HCT116 (cell line): ENCODE data around the gene TSPAN14. TPM values are rescaled to one million over a fixed set of nuclear protein-coding genes. Genes with fewer than 3 reads are reported as not detected.

Source experiments
- ATAC-seq: fragments of 200-7000 bp; cut with Tn5 transposase; 2 replicates; pipeline ENCODE4 v1.9.1; 2020; ENCODE audit warnings: mild to moderate bottlenecking, moderate library complexity
- BruUV-seq: library from RNA; stranded (reverse); fragments of 400-500 nt; replicated peaks from 2 replicates; lab custom pipeline; 2021; lab: Mats Ljungman, UMichigan
- CTCF ChIA-PET: fragments of 300-600 bp; sonication (Branson Sonifier 250); formaldehyde crosslinking; loops from one replicate; lab custom pipeline; 2021; ENCODE audit warnings: antibody characterized with exemption; lab: Charles Lee
- POLR2A ChIA-PET: fragments of 300-600, 350-600 bp; sonication (Branson Sonifier 250); formaldehyde crosslinking; loops from one replicate; lab custom pipeline; 2021; ENCODE audit warnings: antibody characterized with exemption; lab: Charles Lee
- RAD21 ChIA-PET, 2 experiments: fragments of 300-600 bp; sonication (Branson Sonifier 250); formaldehyde crosslinking; loops; one replicate each; lab custom pipeline; 2023; ENCODE audit warnings: low total read pairs in 2 of 2; ENCODE audit not compliant: uncharacterized antibody in 2 of 2, unreplicated experiment in 2 of 2, low non-redundant PET in 1 of 2; lab: Charles Lee
- DNase-seq: peaks from one replicate; pipeline ENCODE4 v3.0.0-alpha.2; 2010; ENCODE audit warnings: low read depth, low spot score
- H2AFZ ChIP-seq: fragments of 200-600 bp; shearing (Covaris generic), sonication (generic); 2 replicates; pipeline ENCODE4 v1.6.1; 2017; ENCODE audit warnings: low read depth, mixed run types, mixed read lengths, antibody characterized with exemption, low read length; ENCODE audit not compliant: poor library complexity, severe bottlenecking
- H3K27ac ChIP-seq: 2 replicates; pipeline ENCODE4 v1.5.1; 2012; ENCODE audit warnings: low read depth, low read length
- H3K27me3 ChIP-seq: fragments of 200-600 bp; sonication (generic); 2 replicates; pipeline ENCODE4 v1.6.1; 2016; ENCODE audit warnings: mixed run types, low read length, mixed read lengths; ENCODE audit not compliant: insufficient read depth
- H3K36me3 ChIP-seq, 2 experiments: fragments of 200-500 bp in 1 of 2; fragments of 200-600 bp in 1 of 2; sonication (Bioruptor generic) in 1 of 2; sonication (generic) in 1 of 2; 2 replicates each; pipeline versions ENCODE4 v1.5.1 to v1.6.1; 2014 to 2016; ENCODE audit warnings: low read length in 2 of 2, inconsistent platforms in 1 of 2, mixed read lengths in 1 of 2, mixed run types in 1 of 2; ENCODE audit not compliant: insufficient read depth in 2 of 2, control insufficient read depth in 1 of 2
- H3K4me1 ChIP-seq, 2 experiments: fragments of 200-600 bp in 1 of 2; sonication (generic) in 1 of 2; 2 replicates each; pipeline versions ENCODE4 v1.5.1 to v1.6.1; 2012 to 2017; ENCODE audit warnings: low read length in 2 of 2, inconsistent platforms in 1 of 2, mild to moderate bottlenecking in 1 of 2, mixed read lengths in 1 of 2, mixed run types in 1 of 2, moderate library complexity in 1 of 2; ENCODE audit not compliant: insufficient read depth in 2 of 2, control insufficient read depth in 1 of 2
- H3K4me2 ChIP-seq: fragments of 200-600 bp; sonication (generic); 2 replicates; pipeline ENCODE4 v1.6.1; 2017; ENCODE audit warnings: mixed run types, low read length, mixed read lengths
- H3K4me3 ChIP-seq, 2 experiments: fragments of 200-600 bp in 1 of 2; sonication (generic) in 1 of 2; replicated peaks in 1 of 2; 2 replicates each; pipeline ENCODE4 v1.5.1; 2011 to 2016; ENCODE audit warnings: low read length in 2 of 2, control low read depth in 1 of 2, low read depth in 1 of 2, mild to moderate bottlenecking in 1 of 2, mixed read lengths in 1 of 2, mixed run types in 1 of 2
- H3K79me2 ChIP-seq: fragments of 200-600 bp; sonication (generic); 2 replicates; pipeline ENCODE4 v1.6.1; 2017; ENCODE audit warnings: mild to moderate bottlenecking, mixed run types, low read length, moderate library complexity, mixed read lengths; ENCODE audit not compliant: insufficient read depth
- H3K9ac ChIP-seq: fragments of 200-600 bp; sonication (generic); 2 replicates; pipeline ENCODE4 v1.6.1; 2016; ENCODE audit warnings: low read length, mixed read lengths
- H3K9me2 ChIP-seq: fragments of 200-600 bp; sonication (generic), shearing (Covaris generic); 2 replicates; pipeline ENCODE4 v1.6.1; 2017; ENCODE audit warnings: mixed run types, mild to moderate bottlenecking, moderate library complexity; ENCODE audit not compliant: insufficient read depth
- H3K9me3 ChIP-seq, 2 experiments: fragments of 200-500 bp in 1 of 2; fragments of 200-600 bp in 1 of 2; sonication (Bioruptor generic) in 1 of 2; sonication (generic) in 1 of 2; 2 replicates each; pipeline ENCODE4 v1.6.1; 2014 to 2017; ENCODE audit warnings: low read length in 2 of 2, mixed read lengths in 2 of 2, inconsistent platforms in 1 of 2, low read depth in 1 of 2, mild to moderate bottlenecking in 1 of 2, mixed run types in 1 of 2, moderate library complexity in 1 of 2; ENCODE audit not compliant: control insufficient read depth in 1 of 2, insufficient read depth in 1 of 2
- H4K20me1 ChIP-seq: fragments of 200-600 bp; sonication (generic), shearing (Covaris generic); 2 replicates; pipeline ENCODE4 v1.6.1; 2017; ENCODE audit warnings: mixed run types, mild to moderate bottlenecking, moderate library complexity; ENCODE audit not compliant: insufficient read depth
- CEBPB ChIP-seq: IDR thresholded peaks from 2 replicates; pipeline ENCODE4 v1.6.1; 2012; ENCODE audit warnings: low read depth
- EZH2phosphoT487 ChIP-seq: fragments of 200-600 bp; IDR thresholded peaks from 2 replicates; pipeline ENCODE4 v1.6.1; 2018; ENCODE audit warnings: antibody characterized with exemption, borderline replicate concordance
- MAX ChIP-seq: IDR thresholded peaks from 2 replicates; pipeline ENCODE4 v1.6.1; 2012
- POLR2A ChIP-seq: IDR thresholded peaks from 2 replicates; pipeline ENCODE4 v1.7.0; 2011; ENCODE audit warnings: borderline replicate concordance; ENCODE audit not compliant: insufficient read depth, insufficient read length; ENCODE audit errors: extremely low read depth
- SP1 ChIP-seq: IDR thresholded peaks from 2 replicates; pipeline ENCODE4 v1.6.1; 2012; ENCODE audit warnings: low read depth
- YY1 ChIP-seq: IDR thresholded peaks from 2 replicates; pipeline ENCODE4 v1.6.1; 2011; ENCODE audit warnings: low read length, low read depth, moderate library complexity, mild to moderate bottlenecking; ENCODE audit not compliant: insufficient replicate concordance; ENCODE audit errors: extremely low read depth
- intact Hi-C: fragments of 100-400 bp; cut with micrococcal nuclease; formaldehyde crosslinking; loops from 2 replicates; pipeline ENCODE4 v1.10.0; 2022
- total RNA-seq: library from RNA; stranded (reverse); gene quantifications from one replicate; pipeline ENCODE4 v1.2.1, GENCODE V29; 2021; ENCODE audit not compliant: unreplicated experiment

Gene TSPAN14
- total RNA-seq, 1 experiment from 2014 or later = 86.8 TPM

- TF ChIP-seq EZH2phosphoT487 (no peak), CEBPB (no peak), SP1 (no peak)
- Histone ChIP-seq H3K79me2 (peaks cover 97% of the 10 kb centered on the region), H3K27ac (no peak overlapping the region), H3K9me2 (no peaks in the 10 kb centered on the region), H3K4me1 (peaks cover 38 to 51% of the 10 kb centered on the region in 2 experiments), H3K27me3 (no peaks in the 10 kb centered on the region), H3K36me3 (peaks cover 4 to 12% of the 10 kb centered on the region in 2 experiments; a peak in 2 of 4 replicates), H3K9ac (no peak overlapping the region), H2AFZ (no peak overlapping the region), H3K4me3 (no peak overlapping the region), H3K4me2 (no peak overlapping the region), H4K20me1 (0 out of 2 replicates have a peak, but pooled peaks cover 3% of the 10 kb centered on the region), H3K9me3 (no peaks in the 10 kb centered on the region)
- BruUV-seq = no TSS peak
- ChIA-PET CTCF (no interaction called here), POLR2A (no interaction called here), RAD21 (no interaction called here)
- intact Hi-C loops = no loop called here
- DNase-seq = no peak
- ATAC-seq = no peak
These were observed 33.9 kb downstream of the TSPAN14 start for GRCh38 chr10:80487791-80488538.

DNA sequence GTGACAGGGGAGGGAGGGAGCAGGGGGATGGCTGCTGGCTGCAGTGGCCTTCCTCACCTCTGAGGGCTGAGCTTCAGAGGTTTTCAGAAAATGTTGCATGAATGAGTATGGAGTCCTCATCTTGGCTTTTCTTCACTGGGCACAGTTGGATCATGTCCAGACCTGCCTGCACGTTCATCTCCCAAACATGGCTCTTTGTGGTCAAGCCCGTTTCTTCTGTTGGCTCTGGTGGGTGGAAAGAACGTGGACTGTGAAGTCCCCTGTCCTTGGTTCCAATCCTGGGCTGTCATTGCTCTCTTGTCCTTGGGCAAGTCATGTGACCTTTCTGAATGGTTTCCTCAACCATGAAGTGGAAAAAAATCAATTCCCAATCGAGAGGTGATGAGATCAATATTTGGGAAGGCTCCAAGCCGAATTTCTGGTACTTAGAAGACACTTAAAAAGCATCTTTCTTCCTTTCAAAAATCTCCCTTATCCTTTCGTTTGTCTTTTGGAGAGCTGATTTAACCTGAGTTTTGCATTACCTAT is 34.5 kb downstream of the TSPAN14 start:
- H3K27ac ChIP-seq = no peak overlapping the region
- peaks cover 4 to 12% of the 10 kb centered on the region in 2 experiments; a peak in 2 of 4 replicates for H3K36me3 ChIP-seq
- H3K27me3 ChIP-seq = no peaks in the 10 kb centered on the region
- H3K79me2 ChIP-seq = peaks cover 97% of the 10 kb centered on the region
- no peak overlapping the region for H3K4me2 ChIP-seq
- 0 out of 2 replicates have a peak, but pooled peaks cover 3% of the 10 kb centered on the region for H4K20me1 ChIP-seq
- DNase-seq (no peak), ATAC-seq (no peak)
- no peaks in the 10 kb centered on the region for H3K9me2 ChIP-seq
- H3K4me3 ChIP-seq = no peak overlapping the region
- no peak overlapping the region for H3K9ac ChIP-seq
- intact Hi-C loops = no loop called here
- H3K9me3 ChIP-seq = no peaks in the 10 kb centered on the region
- ChIA-PET RAD21 (no interaction called here), POLR2A (no interaction called here), CTCF (no interaction called here)
- peaks cover 37 to 51% of the 10 kb centered on the region in 2 experiments for H3K4me1 ChIP-seq
- no peak overlapping the region for H2AFZ ChIP-seq
- BruUV-seq = no TSS peak
- TF ChIP-seq YY1 (no peak), POLR2A (no peak), MAX (no peak)
